Loucy (cell line): ENCODE measurements around the gene MAGOHB.

ENCODE experiments used
- EZH2phosphoT487 ChIP-seq: fragments of 200-600 bp; IDR thresholded peaks from 2 replicates; pipeline ENCODE4 v1.6.1; 2018; ENCODE audit warnings: antibody characterized with exemption, mild to moderate bottlenecking, moderate library complexity, borderline replicate concordance
- TF ChIP-seq, protein P1 (sequence below): fragments of 200-600 bp; sonication (generic); conservative IDR thresholded peaks from 2 replicates; pipeline ENCODE4 v1.5.1; 2014; ENCODE audit warnings: mild to moderate bottlenecking, antibody characterized with exemption, low read length

DNA sequence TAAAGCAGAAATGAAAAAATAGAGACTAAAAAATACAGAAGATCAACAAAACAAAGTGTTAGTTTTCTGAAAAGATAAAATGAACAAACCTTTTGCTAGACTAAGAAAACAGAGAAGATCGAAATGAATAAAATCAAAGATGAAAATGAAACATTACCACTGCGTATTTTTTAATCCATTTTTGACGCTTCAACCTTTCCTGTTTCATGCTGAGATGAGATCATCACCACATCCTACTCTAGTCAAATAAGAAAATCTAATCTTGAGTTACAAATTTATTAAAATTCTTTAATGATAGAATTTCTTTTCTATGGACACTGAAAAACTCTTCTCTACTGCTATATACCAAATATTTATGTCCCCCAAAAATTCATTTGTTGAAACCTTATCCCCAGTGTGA lies 30.7 kb downstream of the MAGOHB start:
- TF ChIP-seq, protein P1, sequence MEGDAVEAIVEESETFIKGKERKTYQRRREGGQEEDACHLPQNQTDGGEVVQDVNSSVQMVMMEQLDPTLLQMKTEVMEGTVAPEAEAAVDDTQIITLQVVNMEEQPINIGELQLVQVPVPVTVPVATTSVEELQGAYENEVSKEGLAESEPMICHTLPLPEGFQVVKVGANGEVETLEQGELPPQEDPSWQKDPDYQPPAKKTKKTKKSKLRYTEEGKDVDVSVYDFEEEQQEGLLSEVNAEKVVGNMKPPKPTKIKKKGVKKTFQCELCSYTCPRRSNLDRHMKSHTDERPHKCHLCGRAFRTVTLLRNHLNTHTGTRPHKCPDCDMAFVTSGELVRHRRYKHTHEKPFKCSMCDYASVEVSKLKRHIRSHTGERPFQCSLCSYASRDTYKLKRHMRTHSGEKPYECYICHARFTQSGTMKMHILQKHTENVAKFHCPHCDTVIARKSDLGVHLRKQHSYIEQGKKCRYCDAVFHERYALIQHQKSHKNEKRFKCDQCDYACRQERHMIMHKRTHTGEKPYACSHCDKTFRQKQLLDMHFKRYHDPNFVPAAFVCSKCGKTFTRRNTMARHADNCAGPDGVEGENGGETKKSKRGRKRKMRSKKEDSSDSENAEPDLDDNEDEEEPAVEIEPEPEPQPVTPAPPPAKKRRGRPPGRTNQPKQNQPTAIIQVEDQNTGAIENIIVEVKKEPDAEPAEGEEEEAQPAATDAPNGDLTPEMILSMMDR, result no peak
- TF ChIP-seq EZH2phosphoT487, result no peak
